Stimulated activated naive CD8-positive, alpha-beta T cell treated with anti-CD3 and anti-CD28 coated beads, Interleukin-15, Interleukin-2, amounts not matched to agents 100 ng/mL and 50 ng/mL, for 24 hours (primary cell): ENCODE results near the gene SOHLH1.

Experiments
- H3K27ac Mint-ChIP-seq: one replicate; pipeline ENCODE4 v1.8.0; 2021; ENCODE audit warnings: mild to moderate bottlenecking, mixed read lengths
- H3K27me3 Mint-ChIP-seq: one replicate; pipeline ENCODE4 v1.8.0; 2021; ENCODE audit warnings: mixed read lengths
- H3K36me3 Mint-ChIP-seq: one replicate; pipeline ENCODE4 v1.8.0; 2021; ENCODE audit warnings: low read depth, mixed read lengths
- H3K4me1 Mint-ChIP-seq: one replicate; pipeline ENCODE4 v1.8.0; 2021; ENCODE audit warnings: low read depth, mixed read lengths
- H3K4me3 Mint-ChIP-seq: one replicate; pipeline ENCODE4 v1.8.0; 2021; ENCODE audit warnings: mild to moderate bottlenecking, mixed read lengths
- H3K9me3 Mint-ChIP-seq: one replicate; pipeline ENCODE4 v1.8.0; 2021; ENCODE audit warnings: mixed read lengths

Gene SOHLH1

DNA sequence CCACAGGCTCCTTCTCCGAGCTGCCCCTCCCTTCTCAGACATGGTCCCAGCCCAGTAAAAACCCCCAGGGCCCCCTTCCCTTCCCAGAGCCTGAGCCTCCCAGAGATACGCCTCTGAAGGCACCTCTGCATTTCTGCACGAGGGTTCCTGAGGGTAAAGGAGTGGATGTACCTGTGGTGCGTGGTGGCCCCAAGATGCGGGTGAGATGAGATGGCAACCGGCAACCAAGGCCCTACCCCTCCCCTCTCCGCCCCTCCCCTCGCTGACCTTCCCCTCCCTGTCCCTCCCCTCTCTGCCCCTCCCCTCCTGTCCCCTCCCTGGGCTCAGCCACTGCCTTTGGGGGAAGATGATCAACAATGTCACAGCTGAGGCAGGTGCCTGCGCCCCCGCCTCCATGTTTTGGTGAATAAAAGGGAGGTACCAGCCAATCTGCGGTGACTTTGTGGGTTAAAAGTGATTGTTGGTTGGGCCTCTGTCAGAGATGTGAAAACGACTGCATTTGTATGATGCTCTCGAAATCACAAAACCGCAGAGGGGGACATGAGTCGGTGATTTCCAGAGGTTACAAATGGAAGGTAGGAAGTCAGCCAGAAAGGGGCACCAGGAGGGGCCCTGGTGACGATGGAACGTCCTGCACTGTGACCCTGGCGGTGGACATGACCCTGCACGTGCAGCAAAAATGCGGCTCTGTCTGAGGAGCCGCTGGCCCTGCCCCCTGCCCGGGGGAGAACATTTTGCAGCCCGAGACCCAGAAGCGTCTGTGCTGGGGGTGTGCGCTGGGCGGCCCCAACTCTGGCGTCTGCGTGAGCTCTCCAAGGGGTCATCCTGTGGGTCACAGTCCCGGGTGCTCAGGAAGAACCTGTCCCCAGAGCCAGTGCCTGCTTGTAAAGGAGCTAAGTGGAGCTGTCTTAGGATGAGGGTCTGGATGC lies 32.5 kb downstream of the SOHLH1 start:
- Mint-ChIP-seq H3K4me3 (no peak overlapping the region), H3K36me3 (no peaks in the 10 kb centered on the region), H3K27me3 (no peaks in the 10 kb centered on the region), H3K4me1 (no peaks in the 10 kb centered on the region), H3K9me3 (no peaks in the 10 kb centered on the region), H3K27ac (no peak overlapping the region)

DNA sequence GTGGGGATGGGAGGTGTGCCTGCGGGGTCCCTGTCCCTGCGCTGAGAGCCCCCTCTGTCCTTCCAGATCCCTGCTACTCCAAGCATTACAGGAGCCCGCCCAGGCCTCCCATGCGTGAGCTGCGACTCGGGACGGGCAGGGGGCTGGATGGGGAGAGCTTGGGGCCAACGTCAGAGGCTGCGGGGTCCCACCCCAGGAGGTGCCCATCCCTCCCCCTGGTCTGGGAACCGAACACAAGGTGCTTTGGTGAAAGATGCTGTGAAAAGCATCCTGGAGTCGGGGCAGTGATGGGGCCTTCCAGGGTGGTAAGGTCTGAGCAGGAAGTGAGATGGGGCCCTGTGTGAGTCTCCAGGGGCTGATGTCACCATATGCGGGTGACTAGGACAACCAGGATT lies 33.5 kb downstream of the SOHLH1 start:
- Mint-ChIP-seq H3K36me3 (no peaks in the 10 kb centered on the region), H3K27ac (no peak overlapping the region), H3K27me3 (no peaks in the 10 kb centered on the region), H3K4me3 (no peak overlapping the region), H3K9me3 (no peaks in the 10 kb centered on the region), H3K4me1 (no peaks in the 10 kb centered on the region)

GRCh38 chr9:135664801-135665794 lies 34.2 kb downstream of the SOHLH1 start:
- Mint-ChIP-seq H3K9me3 (no peaks in the 10 kb centered on the region), H3K27me3 (no peaks in the 10 kb centered on the region), H3K4me3 (no peak overlapping the region), H3K27ac (no peak overlapping the region), H3K36me3 (no peaks in the 10 kb centered on the region), H3K4me1 (no peaks in the 10 kb centered on the region)

DNA sequence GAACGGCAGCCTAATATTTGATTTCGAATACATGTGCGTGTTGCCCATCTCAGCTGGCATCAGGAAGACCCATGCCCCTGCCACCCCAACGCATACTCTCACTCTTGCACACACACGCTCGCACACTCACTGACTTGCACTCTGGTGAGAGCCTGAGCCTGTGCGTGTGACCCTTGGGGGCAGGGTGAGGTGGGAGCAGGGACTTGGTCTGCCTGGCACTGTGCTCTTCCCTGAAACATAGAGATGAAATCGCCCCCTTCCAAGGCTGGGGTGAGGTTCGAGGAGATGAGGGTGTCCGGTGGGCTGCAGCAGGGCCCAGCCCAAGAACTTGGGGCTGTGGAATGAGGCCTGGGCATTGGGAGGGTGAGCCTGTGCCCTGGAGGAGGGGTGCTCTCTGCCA lies 35.0 kb downstream of the SOHLH1 start:
- Mint-ChIP-seq H3K4me3 (no peak overlapping the region), H3K27me3 (no peaks in the 10 kb centered on the region), H3K27ac (no peak overlapping the region), H3K9me3 (no peaks in the 10 kb centered on the region), H3K4me1 (no peaks in the 10 kb centered on the region), H3K36me3 (no peaks in the 10 kb centered on the region)

DNA sequence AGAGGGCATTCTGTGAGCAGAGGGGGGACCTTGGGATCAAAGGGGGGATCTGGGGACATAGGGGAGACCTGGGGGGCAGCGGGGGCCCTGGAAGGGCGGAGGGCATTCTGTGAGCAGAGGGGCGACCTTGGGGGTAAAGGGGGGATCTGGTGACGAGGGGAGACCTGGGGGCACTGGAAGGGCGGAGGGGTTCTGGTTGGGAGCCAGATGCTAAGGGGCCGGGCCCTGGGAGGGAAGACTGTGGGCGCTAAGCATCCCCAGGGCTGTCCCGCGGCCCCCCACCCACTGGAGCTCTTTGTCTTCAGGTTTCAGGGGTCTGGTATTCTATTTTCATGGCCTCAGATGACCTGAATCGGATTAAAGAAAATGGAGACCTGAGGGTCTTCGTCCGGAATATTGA lies 35.4 kb downstream of the SOHLH1 start:
- no peaks in the 10 kb centered on the region for H3K9me3 Mint-ChIP-seq
- H3K4me3 Mint-ChIP-seq = no peak overlapping the region
- H3K27ac Mint-ChIP-seq = no peak overlapping the region
- no peaks in the 10 kb centered on the region for H3K27me3 Mint-ChIP-seq
- no peaks in the 10 kb centered on the region for H3K4me1 Mint-ChIP-seq
- H3K36me3 Mint-ChIP-seq = no peaks in the 10 kb centered on the region

GRCh38 chr9:135663451-135663770 lies 35.9 kb downstream of the SOHLH1 start:
- no peaks in the 10 kb centered on the region for H3K27me3 Mint-ChIP-seq
- no peaks in the 10 kb centered on the region for H3K36me3 Mint-ChIP-seq
- no peak overlapping the region for H3K27ac Mint-ChIP-seq
- H3K4me1 Mint-ChIP-seq = no peaks in the 10 kb centered on the region
- H3K4me3 Mint-ChIP-seq = no peak overlapping the region
- no peaks in the 10 kb centered on the region for H3K9me3 Mint-ChIP-seq

- H3K4me3 Mint-ChIP-seq = no peak within 1 kb of the TSS
- no peaks in the 10 kb centered on the region for H3K9me3 Mint-ChIP-seq
- no peaks in the 10 kb centered on the region for H3K27me3 Mint-ChIP-seq
- H3K36me3 Mint-ChIP-seq = no peaks in the 10 kb centered on the region
- H3K4me1 Mint-ChIP-seq = no peaks in the 10 kb centered on the region
- H3K27ac Mint-ChIP-seq = no peak within 1 kb of the TSS
Measured at GRCh38 chr9:135662758-135663450, 36.4 kb downstream of the SOHLH1 start, which contains the start of gene LCN9. Gene LCN9 (plus strand): TSS chr9:135663309. CDS start chr9:135663322, 13 bp downstream.

DNA sequence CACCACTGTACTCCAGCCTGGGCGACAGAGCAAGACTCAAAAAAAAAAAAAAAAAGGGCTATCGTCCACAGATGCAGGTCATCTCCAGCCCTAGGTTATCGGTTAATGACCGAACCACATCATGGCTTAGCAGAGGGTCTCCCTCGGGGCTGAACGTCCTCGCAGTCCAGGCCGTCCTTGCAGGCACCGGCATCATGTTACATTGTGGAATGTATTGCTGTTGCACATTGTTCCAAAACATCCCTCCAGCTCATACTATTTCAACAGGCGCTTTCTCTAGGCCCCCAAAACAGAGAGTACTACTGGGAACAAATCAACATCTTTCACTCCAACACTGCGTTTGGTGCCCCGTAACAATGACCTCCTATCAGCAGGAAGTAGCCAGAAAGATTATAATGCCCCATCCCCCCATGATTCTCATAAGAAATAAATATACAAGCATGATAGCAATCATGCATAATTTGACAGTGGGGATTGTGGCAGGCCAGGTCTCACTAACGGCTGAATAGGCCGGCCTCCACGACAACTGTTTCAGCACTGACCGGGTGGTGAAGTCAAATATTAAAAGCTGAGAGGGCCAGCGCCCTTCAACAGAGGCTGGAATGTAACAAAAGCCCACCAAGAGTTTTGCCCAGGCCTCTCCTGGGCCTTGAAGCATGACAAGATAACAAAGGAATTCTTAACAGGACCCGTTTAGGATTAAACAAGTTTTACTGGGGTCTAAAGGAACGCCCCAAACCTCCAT lies 37.3 kb downstream of the SOHLH1 start:
- Mint-ChIP-seq H3K4me3 (no peak overlapping the region), H3K9me3 (no peaks in the 10 kb centered on the region), H3K4me1 (no peaks in the 10 kb centered on the region), H3K27me3 (no peaks in the 10 kb centered on the region), H3K27ac (no peak overlapping the region), H3K36me3 (no peaks in the 10 kb centered on the region)

DNA sequence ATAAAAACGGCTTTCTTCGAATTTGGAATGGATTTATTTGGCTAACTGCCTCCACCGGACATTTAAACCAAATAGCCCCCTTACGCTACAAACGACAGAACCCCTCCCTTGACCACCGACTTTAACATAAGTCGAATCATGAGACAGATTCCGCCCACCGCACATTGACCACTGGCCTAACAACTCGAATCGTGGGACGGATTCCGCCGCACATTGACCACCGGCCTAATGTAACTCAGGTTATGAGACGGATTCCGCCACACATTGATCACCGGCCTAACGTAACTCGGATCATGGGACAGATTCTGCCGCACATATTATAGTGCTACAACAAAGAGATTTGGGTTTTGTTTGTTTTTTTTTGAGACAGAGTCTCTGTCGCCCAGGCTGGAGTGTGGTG lies 38.9 kb downstream of the SOHLH1 start:
- Mint-ChIP-seq H3K4me3 (no peak overlapping the region), H3K4me1 (no peaks in the 10 kb centered on the region), H3K27ac (no peak overlapping the region), H3K9me3 (no peaks in the 10 kb centered on the region), H3K36me3 (no peaks in the 10 kb centered on the region), H3K27me3 (no peaks in the 10 kb centered on the region)

DNA sequence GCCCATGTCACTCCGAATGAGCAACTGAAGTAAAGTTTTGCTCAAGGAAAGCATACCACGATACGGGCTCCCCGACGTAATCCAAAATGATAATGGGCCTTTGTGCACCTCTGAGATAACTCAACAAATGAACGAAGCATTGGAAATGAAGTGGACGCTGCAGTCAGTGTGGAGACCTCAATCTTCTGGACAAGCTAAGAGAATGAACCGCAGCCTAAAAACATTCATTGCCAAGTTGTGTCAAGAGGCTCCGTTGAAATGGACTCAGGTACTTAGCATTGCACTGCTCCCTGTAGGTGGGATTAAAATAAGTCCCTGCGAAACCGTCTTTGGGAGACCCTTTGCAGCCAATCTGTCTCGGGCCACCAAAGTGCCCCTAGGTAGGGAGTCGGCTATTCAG lies 40.0 kb downstream of the SOHLH1 start:
- H3K4me3 Mint-ChIP-seq = no peak overlapping the region
- no peaks in the 10 kb centered on the region for H3K36me3 Mint-ChIP-seq
- no peaks in the 10 kb centered on the region for H3K9me3 Mint-ChIP-seq
- peaks cover under 1% of the 10 kb centered on the region for H3K27me3 Mint-ChIP-seq
- H3K27ac Mint-ChIP-seq = no peak overlapping the region
- no peaks in the 10 kb centered on the region for H3K4me1 Mint-ChIP-seq

DNA sequence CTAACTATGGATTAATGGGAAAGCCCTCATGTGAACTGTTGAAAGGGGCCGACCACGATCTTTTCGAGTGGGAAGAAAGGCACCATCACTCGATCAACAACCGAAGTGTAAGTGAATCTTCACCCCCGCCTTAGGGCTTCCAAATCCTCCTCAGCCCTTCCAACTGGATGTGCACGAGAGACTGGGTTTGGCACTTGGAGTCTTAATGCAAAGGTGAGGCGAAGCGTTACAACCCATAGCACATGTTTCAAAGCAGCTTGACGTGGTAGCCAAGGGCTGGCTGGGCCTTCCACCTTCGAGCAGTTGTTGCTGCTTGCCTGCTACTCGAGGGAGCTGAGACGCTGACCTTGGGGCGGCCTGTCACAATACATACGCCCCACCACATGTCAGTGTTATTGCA lies 41.9 kb downstream of the SOHLH1 start:
- Mint-ChIP-seq H3K4me3 (no peak overlapping the region), H3K9me3 (no peaks in the 10 kb centered on the region), H3K27ac (no peak overlapping the region), H3K36me3 (no peaks in the 10 kb centered on the region), H3K4me1 (no peaks in the 10 kb centered on the region), H3K27me3 (peaks cover 4% of the 10 kb centered on the region)

- Mint-ChIP-seq H3K36me3 (no peaks in the 10 kb centered on the region), H3K27ac (no peak overlapping the region), H3K9me3 (peaks cover 3% of the 10 kb centered on the region)
Measured at GRCh38 chr9:135655317-135655716, 44.0 kb downstream of the SOHLH1 start.

GRCh38 chr9:135650408-135650807 lies 48.9 kb downstream of the SOHLH1 start:
- no peak overlapping the region for H3K27ac Mint-ChIP-seq
- no peak overlapping the region for H3K4me3 Mint-ChIP-seq
- peaks cover 15% of the 10 kb centered on the region for H3K27me3 Mint-ChIP-seq
- H3K4me1 Mint-ChIP-seq = no peaks in the 10 kb centered on the region
- peaks cover 12% of the 10 kb centered on the region for H3K36me3 Mint-ChIP-seq
- H3K9me3 Mint-ChIP-seq = peaks cover 28% of the 10 kb centered on the region

More at GRCh38 chr9:135655317-135655716, 44.0 kb downstream of the SOHLH1 start:
- Mint-ChIP-seq H3K27me3 (peaks cover 6% of the 10 kb centered on the region), H3K4me1 (no peaks in the 10 kb centered on the region), H3K4me3 (no peak overlapping the region)

- H3K36me3 Mint-ChIP-seq = peaks cover 15% of the 10 kb centered on the region
- H3K27me3 Mint-ChIP-seq = peaks cover 19% of the 10 kb centered on the region
- H3K27ac Mint-ChIP-seq = no peak overlapping the region
- no peak overlapping the region for H3K4me3 Mint-ChIP-seq
- H3K9me3 Mint-ChIP-seq = peaks cover 34% of the 10 kb centered on the region
- H3K4me1 Mint-ChIP-seq = no peaks in the 10 kb centered on the region
Measured at GRCh38 chr9:135649508-135649907, 49.8 kb downstream of the SOHLH1 start.
